Dedifferentiated amniotic fluid mesenchymal stem cell (primary cell): ENCODE results near the gene PANX3.

Experiments
- DNase-seq: peaks from one replicate; pipeline ENCODE4 v3.0.0-alpha.2; 2016; ENCODE audit errors: extremely low spot score

PANX3 gene

GRCh38 chr11:124658986-124659385 is 47.8 kb downstream of the PANX3 start:
- no peak for DNase-seq

- DNase-seq = no peak
These were observed 50.3 kb downstream of the PANX3 start for GRCh38 chr11:124661553-124661952.

- DNase-seq = no peak
These were observed 50.9 kb downstream of the PANX3 start for GRCh38 chr11:124662106-124662505.

- DNase-seq = no peak
These were observed 52.6 kb downstream of the PANX3 start for GRCh38 chr11:124663861-124664260.

- DNase-seq = no peak
These were observed 56.4 kb downstream of the PANX3 start for GRCh38 chr11:124667601-124668000.

GRCh38 chr11:124669193-124669592 is 58.0 kb downstream of the PANX3 start:
- no peak for DNase-seq
